ENCODE data around the gene PDXDC1. TPM values are rescaled to one million over a fixed set of nuclear protein-coding genes. Genes with fewer than 3 reads are reported as not detected.
"Not testable (repeated sequence)": the region's sequence is repeated elsewhere in the genome, so short reads cannot be mapped to it uniquely, and the experiment has no call there.

The PDXDC1 gene
- total RNA-seq, 1 donor from 2014 or later, result 54.5 TPM

DNA sequence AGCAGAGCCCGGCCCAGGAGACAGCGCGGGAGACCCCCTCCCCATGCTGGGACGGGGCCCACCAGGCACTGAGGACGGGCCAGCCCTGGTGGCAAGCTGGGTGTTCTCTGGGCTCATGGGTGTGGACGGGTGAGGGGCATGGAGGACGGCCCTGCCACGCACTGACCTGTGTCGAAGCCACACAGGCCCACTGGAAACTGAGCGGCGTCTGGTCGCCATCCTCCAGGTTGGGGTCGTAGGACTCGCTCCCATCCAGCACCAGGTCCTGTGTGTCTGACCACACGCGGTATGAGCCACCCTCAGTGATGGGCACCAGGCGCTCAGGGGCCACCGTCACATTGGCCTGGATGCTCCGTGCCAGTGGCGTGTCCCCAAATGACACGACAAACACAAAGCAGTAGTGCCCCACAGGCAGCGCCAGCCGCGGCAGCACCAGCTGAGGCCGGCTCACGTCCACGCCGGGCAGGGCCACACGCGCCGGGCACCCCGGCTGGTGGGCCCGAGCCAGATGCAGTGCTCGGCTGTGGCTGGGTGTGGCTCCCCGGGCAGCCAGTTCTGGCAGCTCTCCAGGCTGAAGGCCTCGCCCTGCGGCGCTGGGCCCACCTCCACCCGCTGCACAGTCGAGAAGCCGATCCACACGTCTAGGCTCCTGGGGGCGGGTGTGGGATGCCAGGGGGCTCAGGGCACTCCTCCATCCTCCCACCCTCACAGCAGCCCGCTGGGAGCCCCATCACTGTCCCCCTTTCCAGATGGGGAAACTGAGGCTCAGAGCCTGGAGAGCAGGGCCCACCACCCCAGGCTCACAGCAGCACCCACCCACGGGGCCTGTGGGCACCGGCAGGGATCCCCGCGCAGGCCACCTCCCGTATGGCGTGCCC lies 160.9 kb downstream of the PDXDC1 start:
- ATAC-seq, result peak; percentile 60

DNA sequence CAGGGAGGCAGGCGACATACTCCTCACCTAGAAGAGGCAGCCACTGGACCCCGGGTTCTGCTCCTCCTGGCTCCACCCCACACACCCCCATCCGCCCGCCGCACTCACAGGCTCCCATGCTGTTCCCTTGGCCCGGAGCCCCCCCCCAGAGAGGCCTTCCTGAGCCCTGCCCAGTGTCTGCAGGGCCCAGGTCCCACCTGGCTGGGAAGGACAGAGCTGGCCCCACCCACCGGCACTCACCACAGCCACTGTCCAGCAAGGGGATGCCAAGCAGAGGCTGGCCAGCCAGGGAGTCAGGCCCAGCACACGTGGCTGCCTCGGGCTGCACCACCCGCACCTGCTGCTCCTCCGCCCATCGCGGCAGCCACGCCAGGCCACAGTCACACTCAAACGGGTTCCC lies 162.7 kb downstream of the PDXDC1 start:
- ATAC-seq, result not testable (repeated sequence)

DNA sequence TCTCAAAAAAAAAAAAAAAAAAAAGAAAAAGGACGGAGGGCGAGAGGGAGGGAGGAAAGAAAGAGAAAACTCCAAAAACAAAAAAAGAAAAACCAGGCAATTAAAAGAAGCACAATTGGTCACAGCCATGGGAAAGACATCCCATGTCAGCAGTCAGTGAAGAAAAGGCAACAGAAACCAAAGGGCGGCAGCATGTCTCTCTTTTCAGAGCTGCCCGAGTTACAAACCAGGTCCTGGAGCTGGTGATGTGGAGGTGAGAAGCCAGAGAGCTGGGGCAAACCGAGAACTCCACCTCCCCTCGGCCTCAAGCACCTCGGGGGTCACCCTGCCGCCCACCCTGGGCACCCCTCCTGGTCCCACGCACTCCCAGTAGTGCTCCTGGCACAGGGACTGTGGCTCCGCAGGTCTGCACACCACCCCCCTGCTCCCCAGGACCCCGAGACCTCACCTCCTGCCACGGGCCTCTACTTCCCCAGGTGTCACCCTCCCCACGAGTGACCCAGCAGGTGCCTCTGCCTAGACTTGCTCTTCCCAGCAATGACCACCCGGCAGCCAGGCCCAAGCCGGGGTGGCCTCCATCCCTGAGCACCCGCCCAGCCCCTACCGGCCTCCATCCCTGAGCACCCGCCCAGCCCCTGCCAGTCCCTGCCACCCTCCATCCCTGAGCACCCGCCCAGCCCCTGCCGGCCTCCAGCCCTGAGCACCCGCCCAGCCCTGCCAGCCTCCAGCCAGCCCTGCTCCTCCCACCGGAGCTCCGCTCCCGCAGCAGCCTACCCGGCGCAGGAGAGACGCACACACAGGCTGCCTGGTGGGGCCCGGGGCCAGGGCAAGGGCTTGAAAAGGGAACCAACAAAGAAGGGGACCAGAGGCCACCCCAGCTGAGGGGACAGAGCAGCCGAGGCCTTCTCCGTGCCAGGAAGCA lies 165.9 kb downstream of the PDXDC1 start:
- ATAC-seq, result peak; percentile 61

DNA sequence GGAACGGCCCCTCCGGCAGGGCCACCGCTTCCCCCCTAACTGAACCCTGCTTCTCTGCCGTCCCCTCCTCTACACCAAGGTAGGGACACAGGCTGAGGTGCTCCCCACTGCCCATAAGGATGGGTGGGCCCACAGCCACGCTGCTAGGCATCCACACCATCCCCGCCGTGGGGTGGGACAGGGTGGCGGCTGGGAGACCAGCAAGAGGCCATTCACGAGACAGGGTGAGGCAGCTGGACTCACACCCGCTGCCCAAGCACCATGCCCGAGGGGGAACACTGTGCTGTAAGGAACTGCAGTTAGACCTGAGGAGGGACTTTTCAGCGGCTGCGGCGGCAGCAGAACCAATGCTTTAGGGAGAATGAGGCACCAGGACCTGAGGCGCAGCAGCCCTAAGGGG lies 166.8 kb downstream of the PDXDC1 start:
- ATAC-seq, result no peak

DNA sequence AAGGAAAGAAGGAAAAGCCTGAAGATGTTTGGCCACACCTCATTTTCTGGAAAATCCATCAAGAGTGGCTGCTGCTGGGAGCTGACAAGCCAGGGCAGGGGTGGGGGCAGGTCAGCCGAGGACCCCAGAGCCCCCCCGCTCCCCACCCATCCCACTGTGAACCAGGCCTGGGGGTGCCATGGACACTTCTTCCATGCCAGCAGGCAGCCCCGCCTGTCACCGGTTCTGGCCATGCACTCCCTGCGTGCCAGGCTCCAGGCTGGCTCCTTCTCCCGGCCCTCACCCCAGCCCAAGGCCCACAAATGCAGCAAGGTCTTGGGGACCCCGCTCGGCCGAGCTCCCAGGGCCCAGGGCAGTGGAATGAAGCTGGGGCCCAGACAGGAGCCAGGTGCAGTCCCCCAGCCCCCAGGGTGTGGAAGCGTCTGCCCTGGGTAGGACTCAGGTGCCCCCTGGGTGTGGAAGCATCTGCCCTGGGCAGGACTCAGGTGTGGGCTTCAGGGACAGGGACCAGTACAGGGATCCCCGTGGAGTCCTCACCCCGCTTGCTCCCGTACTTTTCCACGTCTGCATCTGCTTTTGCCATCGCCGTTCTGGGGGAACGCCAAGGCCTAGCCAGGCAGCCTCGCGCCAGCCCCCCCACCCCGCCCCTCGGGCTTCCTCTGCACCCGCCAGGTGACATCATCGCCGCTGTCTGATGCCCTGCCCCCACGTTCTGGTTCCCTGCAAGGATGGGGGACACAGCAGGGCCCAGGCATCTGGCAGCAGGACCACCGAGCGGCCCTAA lies 167.5 kb downstream of the PDXDC1 start:
- not testable (repeated sequence) for ATAC-seq

DNA sequence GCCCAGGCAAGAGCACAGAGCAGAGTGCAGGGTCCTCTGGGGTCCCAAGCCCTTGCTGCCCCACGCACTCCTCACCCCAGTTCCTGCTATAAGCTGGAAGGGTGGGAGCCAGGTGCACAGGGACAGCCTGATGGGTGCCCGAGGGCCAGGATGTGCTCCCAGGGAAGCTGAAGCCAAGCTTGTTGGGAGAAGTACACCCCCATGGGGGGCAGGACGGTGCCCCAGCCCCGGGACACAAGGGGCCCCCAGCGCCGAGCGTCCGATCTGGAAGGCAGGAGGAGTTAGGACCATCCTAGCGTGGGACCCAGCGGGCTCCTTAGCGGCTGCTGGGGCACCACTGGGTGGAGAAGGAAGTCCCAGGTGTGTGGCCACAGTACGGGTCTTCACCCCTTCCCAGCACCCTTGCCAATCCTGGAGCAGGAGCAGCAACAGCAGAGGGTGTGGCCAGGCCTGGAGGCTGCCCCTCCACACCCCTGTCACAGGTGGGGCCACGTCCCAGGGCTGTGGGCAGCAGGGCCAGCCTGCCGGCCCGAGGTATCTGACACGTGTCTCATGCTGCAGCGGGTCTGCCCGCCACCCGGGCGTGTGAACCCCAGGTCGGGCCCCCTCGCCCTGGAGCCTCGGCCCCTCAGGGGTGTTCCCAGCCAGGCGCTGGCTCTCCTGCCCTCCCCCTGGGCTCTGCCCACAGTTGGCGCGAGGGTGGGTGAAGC lies 168.2 kb downstream of the PDXDC1 start:
- peak; percentile 14 for ATAC-seq

DNA sequence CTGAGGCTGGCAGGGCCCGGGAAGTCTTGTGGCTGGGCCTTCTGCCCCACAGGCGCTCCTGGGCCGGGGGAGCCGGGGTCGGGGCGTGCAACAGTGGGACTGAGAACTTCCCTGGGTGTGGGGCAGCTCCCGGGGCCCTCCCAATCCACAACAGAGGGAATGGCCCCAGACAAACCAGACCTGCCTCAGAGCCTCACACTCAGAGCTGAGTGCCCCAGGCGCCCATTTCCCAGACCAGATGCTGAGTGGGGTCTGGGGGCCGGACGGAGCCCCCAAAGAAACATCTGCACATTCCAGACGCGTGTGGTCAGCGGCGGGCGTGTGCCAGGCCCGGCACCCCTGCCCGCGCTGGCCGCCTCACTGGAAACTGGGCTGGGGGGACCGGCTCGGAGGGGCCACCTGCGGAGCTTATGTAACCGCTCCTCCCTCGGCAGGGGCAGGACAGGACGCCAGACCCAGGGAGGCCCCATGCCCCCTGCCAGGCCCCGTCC lies 168.8 kb downstream of the PDXDC1 start:
- ATAC-seq, result not testable (repeated sequence)

DNA sequence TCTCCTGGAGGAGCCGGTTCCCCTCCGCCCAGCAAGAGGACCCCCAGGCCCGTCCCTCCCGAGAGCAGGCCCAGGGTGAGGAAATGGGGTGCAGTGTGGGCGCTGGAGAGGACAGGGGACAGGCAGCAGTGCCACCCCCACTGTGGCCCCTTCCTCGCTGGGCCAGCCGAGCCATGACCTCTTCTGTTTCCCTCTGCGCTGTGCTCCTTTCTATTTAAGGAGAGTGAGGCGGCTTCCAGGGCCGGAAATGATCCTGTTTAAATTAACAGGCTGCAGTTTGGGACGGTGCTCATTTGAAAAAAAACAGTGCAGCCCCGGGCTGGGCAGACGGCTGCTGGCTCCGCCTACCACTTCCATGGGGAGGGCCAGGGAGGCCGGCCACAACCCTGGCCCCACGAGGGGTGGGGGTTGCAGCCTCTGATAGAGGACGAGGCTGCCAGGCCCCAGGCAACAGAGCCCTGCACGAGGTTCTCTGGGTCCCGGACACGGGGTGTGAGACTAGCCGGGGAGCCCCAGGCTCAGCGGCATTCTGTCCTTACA lies 169.3 kb downstream of the PDXDC1 start:
- ATAC-seq, result not testable (repeated sequence)

DNA sequence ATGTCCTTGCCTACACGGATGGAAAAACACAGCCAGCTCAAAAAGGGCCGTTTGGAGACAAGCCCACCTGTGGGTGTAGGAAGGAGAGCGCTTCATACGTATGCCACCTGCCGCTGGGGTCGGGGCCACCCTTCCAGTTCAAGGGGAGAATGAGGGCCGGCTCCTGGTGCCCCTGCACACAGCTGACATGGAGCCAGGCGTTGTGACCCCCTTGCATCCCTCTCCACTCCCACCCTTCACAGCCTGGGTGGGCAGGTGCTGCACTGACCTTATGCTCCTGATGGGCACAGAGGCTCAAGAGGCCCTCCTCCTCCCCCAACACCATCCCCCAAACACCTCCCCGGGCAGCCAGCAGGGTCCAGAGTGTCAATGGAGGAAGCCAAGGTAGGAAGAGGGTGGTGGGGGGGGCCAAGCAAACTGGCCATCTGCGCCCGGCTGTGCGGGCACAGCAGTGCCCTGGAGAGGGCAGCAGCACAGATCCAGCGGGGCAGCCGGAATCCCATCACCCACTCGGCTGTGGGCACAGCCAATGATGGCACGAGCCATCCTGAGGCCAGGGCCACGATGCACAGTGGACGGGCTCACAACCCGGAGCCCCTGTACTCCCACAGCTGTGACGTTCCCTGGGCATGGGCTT lies 170.1 kb downstream of the PDXDC1 start:
- peak; percentile 1 for ATAC-seq

DNA sequence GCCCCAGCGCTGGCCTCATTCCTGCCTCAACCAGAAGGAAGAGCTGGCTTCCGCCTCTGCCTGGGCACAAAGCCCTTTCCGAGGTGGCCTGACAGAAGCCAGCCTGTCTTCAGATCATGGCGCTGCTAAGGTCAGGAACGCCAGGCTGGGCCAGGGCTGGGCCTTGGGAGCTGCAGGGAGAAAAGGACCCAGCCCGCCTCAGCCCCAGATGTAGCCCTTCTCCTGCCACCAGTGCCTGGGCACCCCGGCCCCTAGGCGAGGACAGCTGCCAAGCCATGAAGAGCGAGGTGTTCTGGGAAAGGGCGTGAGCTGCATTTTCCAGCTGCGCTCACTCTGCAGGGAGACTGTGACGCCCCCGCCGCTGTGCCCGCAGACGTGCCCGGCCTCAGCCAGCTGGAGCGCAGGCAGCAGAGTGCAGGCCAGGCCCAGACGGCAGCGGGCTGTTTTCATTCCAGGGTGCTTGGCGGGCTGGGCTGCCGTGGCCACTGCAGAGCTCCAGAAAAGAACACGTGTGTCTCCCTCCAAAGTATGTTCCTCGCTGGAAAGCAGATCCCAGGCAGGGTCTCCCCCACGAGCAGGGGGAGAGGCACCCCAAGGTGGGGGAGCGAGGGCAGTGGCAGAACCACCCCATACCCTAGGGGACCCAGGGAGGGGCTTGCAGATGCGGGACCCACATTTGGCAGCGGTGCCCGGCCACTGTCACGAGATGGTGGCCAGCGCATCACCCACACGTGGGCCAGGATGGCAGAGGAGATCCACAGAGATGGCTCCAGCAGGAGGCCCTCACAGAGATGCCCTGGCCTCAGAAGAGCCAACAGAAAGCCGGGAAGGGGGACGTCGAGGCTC lies 170.8 kb downstream of the PDXDC1 start:
- peak; percentile 32 for ATAC-seq

DNA sequence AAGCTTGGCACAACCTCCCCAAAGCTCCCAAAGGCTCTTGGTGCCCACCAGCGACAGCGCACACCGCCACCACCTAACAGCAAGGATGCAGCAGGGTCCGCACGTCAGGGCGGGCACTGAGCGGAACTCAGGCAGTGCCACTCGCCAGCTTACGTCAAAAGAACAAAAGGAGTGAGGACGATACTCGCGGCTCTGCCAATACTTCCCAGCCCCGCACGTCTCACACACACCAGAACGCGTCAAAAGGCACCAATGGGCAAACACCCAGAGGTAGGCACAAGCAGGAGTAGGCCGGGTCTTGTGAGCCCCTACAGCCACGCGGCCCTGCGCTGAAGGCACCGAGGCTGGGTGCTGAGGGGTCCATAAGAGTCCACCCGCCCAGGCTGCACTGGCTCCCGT lies 171.4 kb downstream of the PDXDC1 start:
- peak; percentile 17 for ATAC-seq

DNA sequence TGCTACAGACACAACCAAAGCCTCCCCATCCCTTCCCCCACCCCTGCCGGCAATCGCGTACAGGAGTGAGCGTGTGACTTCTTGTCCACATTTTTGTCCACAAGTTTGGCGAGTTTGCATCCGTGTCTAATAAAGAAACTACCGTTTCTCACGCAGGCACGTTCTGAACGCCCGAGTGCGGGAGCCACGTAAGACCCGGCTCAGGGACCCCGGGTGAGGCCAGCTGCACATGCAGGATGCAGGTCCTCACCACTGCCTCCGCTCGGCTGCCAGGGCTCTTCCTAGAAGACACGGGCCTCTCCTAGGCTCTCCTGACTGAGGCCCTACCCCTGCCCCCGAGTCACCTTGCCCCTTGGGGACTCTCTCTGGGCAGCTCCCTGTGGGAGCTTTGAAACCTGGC lies 174.0 kb downstream of the PDXDC1 start:
- not testable (repeated sequence) for ATAC-seq

DNA sequence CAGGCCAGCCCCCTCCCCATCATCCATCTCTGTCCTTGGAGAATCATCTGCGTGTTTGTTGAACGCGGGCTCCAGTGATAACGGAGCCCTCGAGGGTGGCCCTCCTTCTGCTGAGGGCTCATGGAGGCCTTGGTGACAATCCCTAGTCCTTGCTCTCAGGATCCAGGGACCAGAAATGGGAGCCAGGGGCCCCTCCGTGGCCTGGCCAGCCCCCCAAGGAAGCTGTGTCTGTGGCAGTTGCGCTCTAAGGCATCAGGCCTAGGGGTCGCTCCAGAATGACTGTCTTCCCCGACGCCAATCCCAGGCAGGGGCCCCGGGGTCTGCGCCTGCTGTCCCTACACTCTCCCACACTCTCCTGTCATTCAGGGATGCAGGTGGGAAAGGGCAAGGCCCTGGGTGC lies 174.4 kb downstream of the PDXDC1 start:
- ATAC-seq, result not testable (repeated sequence)

DNA sequence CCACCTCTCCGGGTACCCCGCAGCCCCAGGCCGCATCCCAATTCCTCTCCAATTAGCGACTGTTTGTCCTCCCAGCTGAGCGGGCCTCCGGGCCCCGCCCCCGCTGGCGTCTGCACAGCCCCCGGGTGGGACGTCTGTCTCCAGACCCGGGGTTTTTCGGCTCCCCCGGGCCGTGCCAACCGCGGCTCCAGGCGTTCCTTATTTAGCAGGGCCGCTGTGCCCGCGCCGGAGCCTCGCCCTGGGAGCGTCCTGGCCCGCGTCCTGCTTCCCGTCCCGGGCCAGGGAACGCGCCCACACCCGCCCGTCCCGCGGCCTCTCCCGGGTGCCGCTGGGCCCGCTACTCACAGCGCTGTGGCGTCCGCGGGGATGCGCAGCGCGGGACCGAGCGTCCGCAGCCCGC lies 179.2 kb downstream of the PDXDC1 start:
- not testable (repeated sequence) for ATAC-seq

DNA sequence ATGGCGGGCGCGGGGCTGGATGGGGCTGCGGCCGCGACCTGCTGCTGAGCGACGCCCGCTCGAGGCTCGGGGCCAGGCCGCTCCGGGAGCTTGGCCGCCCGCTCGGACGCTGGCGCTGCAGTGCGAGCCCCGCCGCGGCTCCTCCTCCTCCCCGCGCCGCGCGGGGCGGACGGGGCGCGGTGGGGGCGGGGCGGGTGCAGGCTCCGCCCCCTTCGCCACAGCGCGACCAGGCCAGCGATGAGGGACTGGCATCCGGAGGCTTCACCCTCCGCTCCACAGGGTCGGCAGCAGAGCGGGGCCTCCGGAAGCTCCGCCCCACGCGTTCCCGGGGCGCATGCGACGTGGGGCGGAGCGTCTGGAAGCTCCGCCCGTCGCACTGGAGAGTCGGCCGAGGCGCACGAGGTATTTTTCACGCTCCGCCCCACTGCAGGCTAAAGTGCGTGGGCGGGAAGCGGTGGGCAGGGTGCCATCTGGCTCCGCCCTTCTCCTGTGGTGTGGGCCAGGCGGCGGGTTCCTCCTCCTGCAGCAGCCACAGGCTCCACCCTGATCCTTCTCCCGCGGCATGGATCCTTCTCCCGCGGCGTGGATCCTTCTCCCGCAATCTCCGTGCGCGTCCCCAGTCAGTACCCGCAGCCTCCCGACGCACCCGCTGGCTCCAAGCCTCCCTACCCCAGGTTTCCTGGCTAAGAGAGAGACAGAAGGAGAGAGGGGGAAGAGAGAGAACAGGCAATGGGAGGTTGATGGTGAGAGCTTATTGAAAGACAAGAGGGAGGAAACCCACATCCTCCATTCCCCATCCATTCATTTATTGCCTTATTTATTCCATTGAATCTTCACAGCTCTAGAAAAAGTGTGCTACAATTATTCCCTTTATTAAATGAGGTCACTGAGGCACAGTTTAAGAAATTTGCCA lies 180.1 kb downstream of the PDXDC1 start:
- peak; percentile 94 for ATAC-seq

DNA sequence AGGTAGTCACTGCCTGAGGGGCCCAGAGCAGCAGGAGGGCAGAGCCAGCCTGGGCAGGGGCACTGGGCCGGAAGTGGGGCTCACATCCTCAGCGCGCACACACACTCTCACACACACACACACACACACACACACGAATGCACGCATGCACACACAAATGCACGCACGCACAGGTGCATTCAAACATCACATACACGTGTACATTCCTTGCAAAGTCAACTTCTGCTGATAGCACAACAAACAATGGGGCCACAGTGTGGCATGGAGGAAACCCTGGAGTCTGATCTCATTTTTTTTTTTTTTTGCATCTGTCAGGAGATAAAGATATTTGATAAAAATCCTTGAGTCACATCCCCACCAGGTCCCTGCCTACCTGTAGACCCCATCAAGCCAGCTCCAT lies 182.8 kb downstream of the PDXDC1 start:
- not testable (repeated sequence) for ATAC-seq

DNA sequence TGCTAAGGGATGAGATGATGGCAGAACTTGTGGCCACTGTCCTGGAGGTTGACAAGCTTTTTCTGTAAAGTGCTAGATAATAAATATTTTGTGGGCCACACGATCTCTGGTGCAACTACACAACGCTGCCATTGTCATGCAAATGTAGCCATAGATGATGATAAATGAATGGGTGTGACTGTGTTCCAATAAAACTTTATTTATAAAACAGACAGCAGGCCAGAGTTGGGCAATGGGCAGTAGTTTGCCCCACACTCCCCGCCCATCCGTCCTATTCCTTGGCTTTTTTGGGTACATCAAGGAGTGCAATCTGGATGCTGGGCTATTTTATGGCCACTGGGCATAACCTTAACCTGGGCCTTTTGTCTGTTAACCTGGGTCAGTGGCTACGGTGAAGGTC lies 184.8 kb downstream of the PDXDC1 start:
- ATAC-seq, result not testable (repeated sequence)

DNA sequence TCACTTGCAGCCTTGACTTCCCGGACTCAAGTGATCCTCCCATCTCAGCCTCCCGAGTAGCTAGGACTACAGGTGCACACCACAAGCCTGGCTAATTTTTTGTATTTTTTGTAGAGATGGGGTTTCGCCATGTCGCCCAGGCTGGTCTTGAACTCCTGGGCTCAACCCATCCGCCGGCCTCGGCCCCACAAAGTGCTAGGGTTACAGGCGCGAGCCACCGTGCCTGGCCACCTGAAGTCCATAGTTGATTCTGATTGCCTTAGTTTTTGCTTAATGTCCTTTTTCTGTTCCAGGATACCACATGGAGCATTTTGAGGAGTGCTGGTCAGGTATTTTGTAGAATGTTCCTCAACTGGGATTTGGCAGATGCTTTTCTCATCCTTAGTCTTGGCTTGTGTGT lies 185.7 kb downstream of the PDXDC1 start:
- not testable (repeated sequence) for ATAC-seq

DNA sequence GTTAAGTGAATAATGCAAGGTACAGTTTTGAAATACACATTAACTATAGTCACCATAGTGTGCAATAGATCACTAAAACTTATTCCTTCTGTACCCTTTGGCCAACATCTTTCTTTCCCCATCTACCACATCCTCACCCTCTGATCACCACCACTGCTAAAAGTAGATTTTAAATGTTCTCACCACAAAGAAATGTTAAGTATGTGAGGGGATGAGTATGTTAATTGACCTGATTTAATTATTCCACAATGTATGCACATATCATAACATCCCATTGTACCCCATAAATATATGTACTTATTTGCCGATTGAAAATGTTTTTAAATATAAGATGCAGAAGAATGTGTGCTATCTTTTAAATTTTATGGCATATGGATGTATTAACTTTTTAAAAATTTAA lies 188.2 kb downstream of the PDXDC1 start:
- not testable (repeated sequence) for ATAC-seq

All from esophagus mucosa (tissue), 1 donor.